Measurements from ENCODE around the gene CMSS1.

DNA sequence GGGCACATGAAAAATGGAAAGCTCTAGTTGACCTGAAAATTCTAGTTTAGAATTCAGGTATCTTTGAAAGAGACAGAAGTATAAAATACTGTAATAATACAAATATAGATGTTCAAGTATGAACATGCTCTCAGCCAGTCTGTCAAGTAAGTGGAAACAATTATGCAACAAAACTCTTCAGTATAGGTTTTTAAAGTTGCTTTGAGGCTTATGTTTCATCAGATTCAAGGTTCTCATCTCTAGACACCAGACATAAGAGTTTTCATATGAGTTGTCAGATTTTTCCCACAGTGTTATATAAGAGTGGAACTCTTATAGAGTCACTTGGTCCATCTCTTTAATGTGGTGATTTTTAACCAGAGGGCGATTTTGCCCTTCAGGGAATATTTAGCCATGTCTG, 22.0 kb downstream of the CMSS1 start:
- TF ChIP-seq, protein P1, sequence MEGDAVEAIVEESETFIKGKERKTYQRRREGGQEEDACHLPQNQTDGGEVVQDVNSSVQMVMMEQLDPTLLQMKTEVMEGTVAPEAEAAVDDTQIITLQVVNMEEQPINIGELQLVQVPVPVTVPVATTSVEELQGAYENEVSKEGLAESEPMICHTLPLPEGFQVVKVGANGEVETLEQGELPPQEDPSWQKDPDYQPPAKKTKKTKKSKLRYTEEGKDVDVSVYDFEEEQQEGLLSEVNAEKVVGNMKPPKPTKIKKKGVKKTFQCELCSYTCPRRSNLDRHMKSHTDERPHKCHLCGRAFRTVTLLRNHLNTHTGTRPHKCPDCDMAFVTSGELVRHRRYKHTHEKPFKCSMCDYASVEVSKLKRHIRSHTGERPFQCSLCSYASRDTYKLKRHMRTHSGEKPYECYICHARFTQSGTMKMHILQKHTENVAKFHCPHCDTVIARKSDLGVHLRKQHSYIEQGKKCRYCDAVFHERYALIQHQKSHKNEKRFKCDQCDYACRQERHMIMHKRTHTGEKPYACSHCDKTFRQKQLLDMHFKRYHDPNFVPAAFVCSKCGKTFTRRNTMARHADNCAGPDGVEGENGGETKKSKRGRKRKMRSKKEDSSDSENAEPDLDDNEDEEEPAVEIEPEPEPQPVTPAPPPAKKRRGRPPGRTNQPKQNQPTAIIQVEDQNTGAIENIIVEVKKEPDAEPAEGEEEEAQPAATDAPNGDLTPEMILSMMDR (IDR thresholded peaks at IDR 0.05), result no peak
- TF ChIP-seq POLR2A (IDR thresholded peaks at IDR 0.05), result no peak
- TF ChIP-seq EP300 (IDR thresholded peaks at IDR 0.05), result no peak
